Measurements from ENCODE around the gene KRT31. TPM values are rescaled to one million over a fixed set of nuclear protein-coding genes. Genes with fewer than 3 reads are reported as not detected.

Gene KRT31
- total and polyA plus RNA-seq, 2 of the 13 experiments (the other 11 are each of a cell fraction or from before 2014, with no cell fraction given) = 0.05 TPM; not detected in 1

DNA sequence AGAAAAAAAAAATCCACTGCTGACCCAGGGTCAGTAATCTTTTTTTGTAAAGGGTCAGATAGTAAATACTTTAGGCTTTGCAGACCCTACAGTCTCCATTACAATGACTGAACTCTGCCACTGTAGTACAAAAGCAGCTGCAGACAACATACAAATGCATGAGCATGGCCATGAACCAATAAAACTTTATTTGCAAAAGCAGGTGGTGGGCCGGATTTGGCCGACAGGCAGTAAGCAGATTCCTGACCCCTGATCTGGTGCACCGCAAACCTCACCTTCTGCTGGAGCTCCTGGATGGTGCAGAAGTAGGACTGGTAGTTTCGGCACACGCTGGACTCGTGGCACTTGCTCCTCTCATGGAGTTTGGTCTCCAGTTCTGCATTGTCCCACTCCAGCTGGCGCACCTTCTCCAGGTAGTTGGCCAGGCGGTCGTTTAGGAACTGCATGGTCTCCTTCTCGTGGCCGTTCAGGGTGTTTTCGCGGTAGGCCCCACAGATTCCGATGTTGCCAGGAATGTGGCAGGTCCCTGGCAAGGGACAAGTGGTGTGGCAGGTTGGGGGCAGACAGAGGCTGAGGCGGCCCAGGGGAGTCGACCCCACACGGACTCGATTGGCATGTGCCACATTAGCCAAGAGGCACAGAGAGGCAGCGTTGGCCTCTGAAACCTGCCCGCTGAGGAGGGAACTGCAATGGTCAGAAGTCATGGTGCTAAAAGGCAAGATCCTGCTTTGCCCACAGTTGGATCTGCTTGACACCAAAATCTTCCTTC lies 13.8 kb upstream of the KRT31 start:
- TF ChIP-seq, protein P1, sequence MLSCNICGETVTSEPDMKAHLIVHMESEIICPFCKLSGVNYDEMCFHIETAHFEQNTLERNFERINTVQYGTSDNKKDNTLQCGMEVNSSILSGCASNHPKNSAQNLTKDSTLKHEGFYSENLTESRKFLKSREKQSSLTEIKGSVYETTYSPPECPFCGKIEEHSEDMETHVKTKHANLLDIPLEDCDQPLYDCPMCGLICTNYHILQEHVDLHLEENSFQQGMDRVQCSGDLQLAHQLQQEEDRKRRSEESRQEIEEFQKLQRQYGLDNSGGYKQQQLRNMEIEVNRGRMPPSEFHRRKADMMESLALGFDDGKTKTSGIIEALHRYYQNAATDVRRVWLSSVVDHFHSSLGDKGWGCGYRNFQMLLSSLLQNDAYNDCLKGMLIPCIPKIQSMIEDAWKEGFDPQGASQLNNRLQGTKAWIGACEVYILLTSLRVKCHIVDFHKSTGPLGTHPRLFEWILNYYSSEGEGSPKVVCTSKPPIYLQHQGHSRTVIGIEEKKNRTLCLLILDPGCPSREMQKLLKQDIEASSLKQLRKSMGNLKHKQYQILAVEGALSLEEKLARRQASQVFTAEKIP (CRISPR knock-in tag; IDR thresholded peaks at IDR 0.05; ENCODE audit: borderline replicate concordance) = no peak
- TF ChIP-seq RFX5 (IDR thresholded peaks at IDR 0.05; ENCODE audit: low read depth, low read length) = no peak
- TF ChIP-seq, protein P2, sequence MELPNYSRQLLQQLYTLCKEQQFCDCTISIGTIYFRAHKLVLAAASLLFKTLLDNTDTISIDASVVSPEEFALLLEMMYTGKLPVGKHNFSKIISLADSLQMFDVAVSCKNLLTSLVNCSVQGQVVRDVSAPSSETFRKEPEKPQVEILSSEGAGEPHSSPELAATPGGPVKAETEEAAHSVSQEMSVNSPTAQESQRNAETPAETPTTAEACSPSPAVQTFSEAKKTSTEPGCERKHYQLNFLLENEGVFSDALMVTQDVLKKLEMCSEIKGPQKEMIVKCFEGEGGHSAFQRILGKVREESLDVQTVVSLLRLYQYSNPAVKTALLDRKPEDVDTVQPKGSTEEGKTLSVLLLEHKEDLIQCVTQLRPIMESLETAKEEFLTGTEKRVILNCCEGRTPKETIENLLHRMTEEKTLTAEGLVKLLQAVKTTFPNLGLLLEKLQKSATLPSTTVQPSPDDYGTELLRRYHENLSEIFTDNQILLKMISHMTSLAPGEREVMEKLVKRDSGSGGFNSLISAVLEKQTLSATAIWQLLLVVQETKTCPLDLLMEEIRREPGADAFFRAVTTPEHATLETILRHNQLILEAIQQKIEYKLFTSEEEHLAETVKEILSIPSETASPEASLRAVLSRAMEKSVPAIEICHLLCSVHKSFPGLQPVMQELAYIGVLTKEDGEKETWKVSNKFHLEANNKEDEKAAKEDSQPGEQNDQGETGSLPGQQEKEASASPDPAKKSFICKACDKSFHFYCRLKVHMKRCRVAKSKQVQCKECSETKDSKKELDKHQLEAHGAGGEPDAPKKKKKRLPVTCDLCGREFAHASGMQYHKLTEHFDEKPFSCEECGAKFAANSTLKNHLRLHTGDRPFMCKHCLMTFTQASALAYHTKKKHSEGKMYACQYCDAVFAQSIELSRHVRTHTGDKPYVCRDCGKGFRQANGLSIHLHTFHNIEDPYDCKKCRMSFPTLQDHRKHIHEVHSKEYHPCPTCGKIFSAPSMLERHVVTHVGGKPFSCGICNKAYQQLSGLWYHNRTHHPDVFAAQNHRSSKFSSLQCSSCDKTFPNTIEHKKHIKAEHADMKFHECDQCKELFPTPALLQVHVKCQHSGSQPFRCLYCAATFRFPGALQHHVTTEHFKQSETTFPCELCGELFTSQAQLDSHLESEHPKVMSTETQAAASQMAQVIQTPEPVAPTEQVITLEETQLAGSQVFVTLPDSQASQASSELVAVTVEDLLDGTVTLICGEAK (IDR thresholded peaks at IDR 0.05) = no peak
- TF ChIP-seq, protein P2 (CRISPR knock-in tag; IDR thresholded peaks at IDR 0.05) = peak; percentile 97
- Histone ChIP-seq H3K4me3 (replicated peaks in 1 of 3; ENCODE audit: insufficient read depth in 1 of 3, low read depth in 2 of 3, low read length in 3 of 3) (no peak overlapping the region), H3K79me2 (ENCODE audit: insufficient read depth, low read length) (no peaks in the 10 kb centered on the region), H4K20me1 (ENCODE audit: insufficient read depth, low read length) (no peaks in the 10 kb centered on the region), H3K27ac (ENCODE audit: extremely low read length, insufficient read depth, low read length) (no peak overlapping the region), H3K9me3 (ENCODE audit: low read length) (no peaks in the 10 kb centered on the region), H3K4me2 (ENCODE audit: low read depth, low read length) (no peak overlapping the region), H2AFZ (ENCODE audit: low read length) (no peak overlapping the region), H3K4me1 (ENCODE audit: insufficient read depth, low read length) (peaks cover 42% of the 10 kb centered on the region), H3K36me3 (replicated peaks in 1 of 2; ENCODE audit: control insufficient read depth in 1 of 2, insufficient read depth in 2 of 2, low read length in 2 of 2) (no peaks in the 10 kb centered on the region), H3K27me3 (ENCODE audit: control insufficient read depth in 1 of 2, insufficient read depth in 2 of 2, low read length in 2 of 2) (no peaks in the 10 kb centered on the region; a peak in 1 of 5 replicates), H3K9ac (ENCODE audit: insufficient read depth, low read depth, low read length) (no peak overlapping the region)
- ChIA-PET POLR2A (no interaction called here), CTCF (ENCODE audit: low intra/inter-chr PET ratio, low total read pairs) (no interaction called here)
- DNase-seq (ENCODE audit: low spot score) (no peak), ATAC-seq (no peak), FAIRE-seq (no peak)
- WGBS (ENCODE audit: low lambda C conversion rate) = 88% methylated on average over 18 of the region's 20 CpGs
- in situ Hi-C loops (cut with HindIII; ENCODE audit: extremely low pct_ligation_motif_present, low pct_unique_long_range_greater_than_20kb) = no loop called here
- no TSS peak for BruUV-seq (replicated peaks)
- intact Hi-C loops (cut with micrococcal nuclease; ENCODE audit: unreplicated experiment) = loop anchor here (10.0 kb wide), 1 partner anchor 124 kb away; no protein-coding TSS in a partner anchor
